Inferior parietal cortex (tissue), 1 donor: ENCODE data around the gene SPATS2L.

Source experiments
- DNase-seq: peaks from one replicate; pipeline ENCODE4 v3.0.0-alpha.2; 2016; ENCODE audit errors: extremely low spot score

Gene SPATS2L

DNA sequence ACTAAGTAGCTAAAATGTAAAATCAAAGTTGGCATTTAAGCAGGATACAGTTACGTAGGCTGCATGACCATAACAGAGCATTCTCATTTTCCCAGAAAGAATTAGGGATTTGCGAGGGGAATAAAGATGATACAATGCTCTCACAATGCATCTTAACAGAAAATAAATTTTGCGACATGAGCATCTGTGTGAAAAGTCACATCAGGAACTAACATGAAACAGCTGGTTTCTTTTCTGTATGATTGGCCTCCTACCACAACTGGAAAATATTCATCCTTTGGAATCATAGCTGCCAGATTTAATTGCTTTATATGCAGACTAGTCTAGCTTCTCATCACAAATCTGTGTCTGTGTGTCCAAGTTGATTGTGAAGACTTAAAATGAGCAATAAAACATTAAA is 137.4 kb downstream of the SPATS2L start:
- no peak for DNase-seq

DNA sequence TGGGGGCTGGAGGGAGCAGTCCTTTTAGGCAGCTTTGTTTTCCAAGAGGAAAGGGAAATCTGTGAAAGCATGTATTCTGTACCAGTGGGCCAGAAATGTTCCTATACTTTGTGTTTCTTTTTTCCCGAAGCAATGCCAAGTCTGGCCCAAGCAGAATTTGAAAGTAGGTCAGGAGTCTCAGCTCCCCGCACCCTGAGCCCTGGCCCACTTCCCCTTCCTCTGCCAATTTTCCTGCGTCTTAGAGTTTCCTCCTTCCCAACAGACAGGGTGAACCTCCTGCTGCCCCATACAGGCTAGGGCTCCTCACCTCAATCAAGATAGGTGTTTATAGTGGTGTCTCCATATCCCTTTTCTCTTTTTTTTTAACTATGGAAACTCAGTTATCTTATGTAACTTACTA is 138.0 kb downstream of the SPATS2L start:
- DNase-seq, result no peak

- no peak for DNase-seq
Observed at GRCh38 chr2:200445284-200445683, 138.8 kb downstream of the SPATS2L start.

- DNase-seq, result no peak
Observed at GRCh38 chr2:200446612-200447011, 140.1 kb downstream of the SPATS2L start.

DNA sequence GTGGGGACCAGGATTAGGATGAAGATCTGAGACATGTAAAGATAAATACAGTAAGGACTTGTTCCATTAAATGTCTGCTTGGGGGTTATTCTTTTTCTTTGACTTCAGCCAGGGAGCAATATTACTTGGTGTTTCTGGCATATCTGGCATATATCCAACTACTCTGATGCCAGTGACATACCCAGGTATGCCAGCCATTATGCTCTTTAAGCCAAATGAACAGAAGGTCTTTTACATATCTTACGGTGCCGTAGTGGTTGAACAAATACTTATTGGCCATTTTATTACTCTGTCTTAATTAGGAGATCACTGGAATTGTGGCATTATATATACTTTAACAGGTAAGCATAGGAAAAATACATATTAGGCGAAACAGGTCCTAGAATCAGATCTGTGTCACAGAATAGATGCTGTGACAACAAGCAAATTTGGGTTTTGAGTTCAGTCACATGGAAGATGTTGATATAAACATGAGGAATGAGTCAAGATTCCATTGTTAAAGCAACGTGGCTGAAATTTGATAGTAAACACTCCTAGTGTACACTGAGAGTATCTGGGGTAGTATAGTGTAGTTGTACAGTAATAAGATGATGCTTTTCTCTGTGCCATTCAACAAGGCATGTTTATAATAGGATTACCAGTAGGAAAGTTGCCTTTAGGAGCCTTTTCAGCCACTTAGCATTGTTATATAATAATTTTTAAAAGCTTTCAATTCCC is 140.8 kb downstream of the SPATS2L start:
- DNase-seq, result no peak

GRCh38 chr2:200448455-200448854 is 142.0 kb downstream of the SPATS2L start:
- no peak for DNase-seq

DNA sequence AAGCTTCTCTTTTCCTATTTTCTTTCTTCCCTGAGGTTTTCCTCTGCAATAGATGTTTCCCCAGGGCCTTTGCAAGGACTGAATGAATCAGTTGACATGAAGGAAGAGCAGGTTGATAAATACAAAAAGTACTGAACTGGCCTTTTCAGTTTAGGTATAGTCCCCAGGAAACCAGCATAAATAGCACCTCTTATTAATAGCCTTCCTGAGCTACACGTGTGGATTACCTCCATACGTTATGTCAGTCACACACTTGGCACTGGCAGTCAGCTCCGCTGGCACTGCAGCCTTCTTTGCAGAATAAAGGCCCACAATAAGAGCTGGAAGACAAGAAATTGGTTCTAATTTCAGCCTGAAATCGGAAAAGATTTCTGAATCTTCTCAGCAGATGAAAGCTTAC is 142.7 kb downstream of the SPATS2L start:
- no peak for DNase-seq

DNA sequence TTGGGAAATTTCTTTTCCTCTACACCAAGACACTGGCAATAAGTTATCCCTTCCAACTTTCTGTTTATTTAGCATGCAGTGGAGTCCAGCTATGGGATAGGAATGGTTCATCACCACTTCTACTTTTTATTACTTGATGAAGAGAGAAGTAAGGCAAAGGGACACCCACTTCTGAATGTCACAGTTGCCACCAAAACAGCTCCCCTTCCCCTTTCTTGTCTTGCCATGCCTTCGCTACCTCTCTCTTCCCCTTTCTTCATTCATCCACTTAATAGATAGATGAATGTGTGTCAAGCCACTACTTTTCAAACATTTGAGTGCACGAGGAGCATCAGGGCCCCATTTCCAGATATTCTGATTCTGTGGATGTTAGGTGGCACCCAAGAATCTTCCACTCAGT is 143.8 kb downstream of the SPATS2L start:
- no peak for DNase-seq

DNA sequence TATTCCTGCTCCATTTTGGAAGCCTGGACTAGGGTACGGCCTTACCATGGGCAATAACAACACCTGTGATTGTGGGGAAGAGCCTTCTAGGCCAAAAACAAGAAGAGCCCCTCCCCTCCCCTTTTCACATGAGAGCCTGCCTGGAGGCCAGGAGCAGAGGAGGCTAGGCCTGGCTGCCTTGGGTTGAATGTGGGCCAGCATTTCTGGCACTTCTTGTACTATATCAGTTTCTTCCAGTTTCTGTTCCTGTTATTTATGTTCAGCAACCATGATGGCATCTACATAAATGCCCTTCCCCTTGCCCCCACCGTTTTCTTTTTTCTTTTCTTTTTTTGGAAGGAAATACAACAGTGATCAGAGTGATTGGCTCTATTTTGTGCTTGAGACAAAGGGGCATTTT is 145.0 kb downstream of the SPATS2L start:
- DNase-seq, result no peak

GRCh38 chr2:200452377-200452776 is 145.9 kb downstream of the SPATS2L start:
- no peak for DNase-seq

DNA sequence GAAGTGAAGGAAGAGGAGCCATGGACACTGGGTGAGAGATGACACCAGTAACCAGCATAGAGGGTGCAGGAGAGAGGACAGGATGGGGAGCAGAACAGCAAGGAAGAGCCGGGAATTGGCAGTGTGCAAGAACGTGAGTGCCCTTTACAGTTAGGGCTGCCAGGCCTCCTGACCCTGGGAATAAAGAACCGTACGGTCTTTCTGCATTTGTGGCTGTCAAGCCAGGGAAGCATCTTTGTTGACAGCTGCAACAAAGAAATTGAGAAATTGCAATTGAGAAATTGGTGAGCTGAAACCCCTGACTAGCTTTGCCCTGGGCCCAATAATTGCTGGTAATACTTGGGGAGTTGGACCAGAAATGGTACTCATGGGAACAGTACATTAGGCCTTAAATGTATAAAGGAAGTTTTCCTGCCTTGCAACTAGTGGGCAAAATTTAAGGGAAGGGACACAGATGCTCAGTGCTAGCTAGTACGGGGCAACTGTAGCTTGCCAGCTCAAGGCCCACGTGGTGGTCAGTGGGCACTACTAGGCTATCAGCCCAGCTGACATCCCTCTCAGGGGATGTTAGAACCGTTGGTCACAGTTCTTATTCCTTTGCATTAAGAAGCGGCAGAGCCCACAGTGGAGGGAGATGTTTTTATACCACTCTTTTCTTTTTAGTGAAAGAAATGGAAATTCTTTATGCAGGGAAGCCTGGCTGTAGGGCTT is 146.8 kb downstream of the SPATS2L start:
- no peak for DNase-seq

DNA sequence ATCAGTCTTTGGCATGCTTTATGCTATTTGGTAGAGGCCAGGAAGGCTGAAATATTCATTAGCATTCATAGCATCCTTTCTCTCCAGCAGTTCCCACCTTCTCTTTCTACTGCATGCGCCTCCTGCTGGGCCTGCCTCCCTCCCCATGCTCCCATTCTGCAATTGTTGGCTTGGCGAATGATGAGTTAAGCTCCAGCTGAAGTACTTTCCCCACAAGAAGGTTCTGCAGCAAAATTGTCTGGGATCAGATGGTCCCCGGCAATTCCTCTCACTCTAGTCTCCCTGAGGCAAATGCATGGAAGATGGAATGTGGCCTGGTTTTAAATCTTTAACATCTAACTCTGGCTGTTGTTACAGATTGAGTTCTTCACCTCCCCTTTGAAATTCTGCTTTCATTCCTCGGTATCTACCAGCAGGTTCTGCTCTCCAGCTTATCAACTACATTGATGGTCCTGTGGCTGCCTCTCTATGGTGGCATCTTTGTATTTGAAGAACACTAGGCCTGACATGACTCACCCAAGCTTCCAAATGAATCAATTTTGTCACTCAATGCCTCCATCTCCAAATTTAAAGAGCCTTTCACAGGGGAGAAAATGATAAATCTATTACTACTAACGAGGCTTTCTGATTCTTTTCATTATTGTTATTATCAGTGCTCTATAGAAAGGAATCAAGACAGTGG is 147.5 kb downstream of the SPATS2L start:
- DNase-seq, result no peak

DNA sequence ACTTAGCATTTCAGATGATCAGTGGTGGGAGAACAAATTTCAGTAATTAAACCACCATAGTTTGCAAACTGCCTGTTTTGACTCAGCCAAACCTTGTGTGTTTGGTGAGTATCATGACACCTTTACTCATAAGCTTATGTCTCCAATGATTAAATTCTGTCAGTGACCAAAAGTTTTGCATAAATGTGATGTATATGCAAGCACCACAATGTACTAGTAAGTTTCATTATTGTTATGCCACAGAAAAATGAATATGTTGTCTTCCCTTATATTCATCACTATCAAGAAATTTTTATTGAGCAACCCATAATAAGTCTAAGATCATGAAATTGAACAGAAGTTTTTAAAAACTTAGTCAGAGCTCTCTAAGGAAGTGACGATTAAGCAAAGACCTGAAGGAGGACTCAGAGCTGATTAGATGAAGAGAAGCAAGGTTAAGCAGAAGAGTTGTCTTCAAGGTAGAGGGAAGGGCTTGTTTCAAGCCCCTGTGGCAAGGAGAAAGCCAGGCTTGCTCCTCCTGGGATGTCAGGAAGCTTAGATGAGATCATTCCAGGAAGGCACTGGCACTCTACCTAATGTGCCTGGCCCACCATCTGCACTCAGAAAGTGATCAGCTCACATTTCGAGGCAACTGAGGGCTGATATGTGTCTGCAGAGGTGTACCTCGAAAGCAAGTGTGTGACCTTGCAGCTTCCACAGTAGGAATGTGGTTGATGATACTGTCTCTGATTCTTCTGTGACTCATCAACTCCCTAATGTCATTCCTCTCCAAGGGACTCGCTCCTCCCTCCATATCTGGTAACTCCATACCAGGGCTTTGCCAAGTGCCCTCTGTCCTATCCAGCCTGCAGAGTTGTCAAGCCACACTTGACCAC is 148.7 kb downstream of the SPATS2L start:
- no peak for DNase-seq

DNA sequence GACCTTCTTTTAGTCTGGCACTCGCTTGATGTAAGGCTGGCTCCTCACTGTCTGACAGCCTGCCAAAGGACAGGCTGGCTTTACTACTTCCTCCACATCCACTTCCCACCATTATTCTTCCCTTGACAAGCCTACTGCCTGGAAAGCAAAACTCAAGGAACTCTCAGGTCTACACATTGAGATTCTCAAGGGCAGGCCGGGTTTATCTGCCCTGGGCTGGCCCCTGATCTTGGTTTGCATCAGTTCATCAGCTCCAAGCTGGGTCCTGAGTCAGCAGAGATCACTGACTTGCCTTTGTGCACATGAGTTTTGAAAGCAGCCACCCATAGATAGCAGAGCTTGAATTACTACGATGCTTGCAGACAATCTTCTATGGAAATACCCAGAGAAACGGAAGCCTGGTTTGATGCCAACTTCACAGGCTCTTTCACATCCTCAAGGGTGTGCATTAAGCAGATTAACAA is 149.5 kb downstream of the SPATS2L start:
- no peak for DNase-seq

GRCh38 chr2:200456567-200456966 is 150.1 kb downstream of the SPATS2L start:
- no peak for DNase-seq

GRCh38 chr2:200459101-200459500 is 152.6 kb downstream of the SPATS2L start:
- DNase-seq, result no peak

GRCh38 chr2:200461846-200462710 is 155.6 kb downstream of the SPATS2L start:
- DNase-seq, result no peak

DNA sequence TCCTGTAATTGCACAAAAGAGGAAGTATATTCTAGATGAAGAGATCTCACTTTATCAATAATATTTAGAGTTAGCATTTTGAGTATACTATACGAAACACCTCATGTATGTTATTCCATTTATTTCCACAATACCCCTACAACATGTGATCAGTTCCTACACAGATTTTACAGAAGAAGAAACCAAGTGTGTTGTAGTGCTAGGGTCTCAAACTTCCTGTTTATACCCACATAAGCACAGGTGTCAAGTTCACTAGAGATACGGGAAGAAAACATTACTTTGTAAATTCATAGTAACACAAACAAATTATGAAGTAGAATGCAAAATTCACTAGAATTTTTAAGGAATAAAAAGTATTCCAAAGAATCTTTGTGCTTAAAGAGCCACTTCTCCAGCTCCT is 157.0 kb downstream of the SPATS2L start:
- DNase-seq, result no peak

GRCh38 chr2:200466425-200467418 is 160.2 kb downstream of the SPATS2L start:
- no peak for DNase-seq
